Mesothelial cell of epicardium (in vitro differentiated cells): ENCODE data around the gene HTRA1. TPM values are rescaled to one million over a fixed set of nuclear protein-coding genes. Genes with fewer than 3 reads are reported as not detected.
A peak's percentile ranks its signal among the peaks of the same experiment; 100 is the strongest.

Experiments used
- DNase-seq, 2 experiments: peaks; one replicate each; pipeline ENCODE4 v3.0.0; 2021; ENCODE audit warnings: low spot score in 2 of 2; ENCODE audit not compliant: unreplicated experiment in 2 of 2
- H3K27ac Mint-ChIP-seq: 2 replicates; pipeline ENCODE4 v1.8.0; 2021; ENCODE audit warnings: mixed read lengths
- H3K27me3 Mint-ChIP-seq: 2 replicates; pipeline ENCODE4 v1.8.0; 2021; ENCODE audit warnings: low read depth, mixed read lengths
- H3K36me3 Mint-ChIP-seq: 2 replicates; pipeline ENCODE4 v1.8.0; 2021; ENCODE audit warnings: mixed read lengths
- H3K4me1 Mint-ChIP-seq: 2 replicates; pipeline ENCODE4 v1.8.0; 2021; ENCODE audit warnings: mixed read lengths
- H3K4me3 Mint-ChIP-seq: 2 replicates; pipeline ENCODE4 v1.8.0; 2021; ENCODE audit warnings: mild to moderate bottlenecking, moderate library complexity, mixed read lengths
- H3K9me3 Mint-ChIP-seq: 2 replicates; pipeline ENCODE4 v1.8.0; 2021; ENCODE audit warnings: mixed read lengths
- CTCF ChIP-seq: fragments of 200-600 bp; sonication (generic); IDR thresholded peaks from one replicate; pipeline ENCODE4 v1.5.0; 2021; ENCODE audit warnings: antibody characterized with exemption; ENCODE audit not compliant: unreplicated experiment
- total RNA-seq: library from RNA; stranded (reverse); gene quantifications from 3 replicates; pipeline ENCODE4 v1.2.1, GENCODE V29; 2021

The HTRA1 gene
- total RNA-seq, 1 donor from 2014 or later: 12.2 TPM

DNA sequence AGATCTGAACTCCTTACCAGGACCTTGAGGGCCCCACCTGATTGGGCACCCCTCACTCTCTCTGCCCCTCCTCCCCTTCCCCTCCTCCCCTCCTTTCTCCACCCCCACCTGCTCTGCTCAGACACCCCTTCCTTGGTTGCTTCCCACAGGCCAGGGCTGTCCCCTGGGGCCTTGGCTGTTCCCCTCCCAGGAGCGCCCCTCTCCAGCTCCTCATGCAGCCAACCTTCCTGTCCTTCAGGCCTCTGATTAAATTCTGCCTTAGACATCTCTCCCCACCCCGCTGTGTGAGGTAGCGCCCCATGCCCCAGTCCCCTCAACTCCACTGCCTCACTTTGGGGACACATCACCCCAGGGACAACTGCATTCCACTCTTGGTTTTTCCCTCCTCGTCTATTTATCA lies 32.4 kb downstream of the HTRA1 start:
- Mint-ChIP-seq H3K4me1 (peaks cover 43% of the 10 kb centered on the region), H3K4me3 (no peak overlapping the region), H3K27ac (no peak overlapping the region), H3K36me3 (no peaks in the 10 kb centered on the region), H3K9me3 (peaks cover 3% of the 10 kb centered on the region), H3K27me3 (no peaks in the 10 kb centered on the region)
- DNase-seq: no peak
- TF ChIP-seq CTCF: no peak

DNA sequence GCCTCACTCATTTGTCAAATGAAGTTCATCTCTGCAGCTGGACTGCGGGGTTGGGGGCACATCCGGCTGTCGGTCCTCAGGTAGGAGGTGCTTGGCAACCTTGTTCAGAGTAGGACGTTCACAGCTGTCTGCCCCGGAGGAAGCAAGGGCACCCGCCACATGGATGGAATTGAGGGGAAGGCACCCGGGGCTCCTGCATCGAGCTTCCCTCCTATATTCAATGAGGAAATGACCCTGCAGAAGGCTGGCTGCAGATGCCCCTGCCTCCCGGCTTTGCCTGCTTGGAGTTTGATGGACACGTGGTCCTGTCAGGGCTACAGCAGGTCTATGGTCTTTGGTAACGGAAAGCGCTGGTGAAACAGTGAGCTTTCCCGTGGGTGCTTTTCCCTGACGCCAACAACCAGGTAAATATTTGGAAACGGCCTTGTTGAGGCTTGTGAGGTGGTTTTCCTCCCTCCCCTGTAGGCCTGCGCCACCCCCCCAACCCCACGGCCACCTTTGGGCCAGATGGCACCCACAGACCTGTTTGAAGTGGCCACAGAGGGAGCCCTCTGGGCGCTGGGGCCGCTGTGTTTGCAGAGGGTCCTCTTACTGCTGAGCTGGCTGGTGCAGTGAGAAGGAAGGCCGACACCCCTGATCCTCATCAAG lies 32.9 kb downstream of the HTRA1 start:
- peaks cover 3% of the 10 kb centered on the region for H3K9me3 Mint-ChIP-seq
- H3K4me3 Mint-ChIP-seq: no peak overlapping the region
- H3K4me1 Mint-ChIP-seq: peaks cover 41% of the 10 kb centered on the region
- DNase-seq: no peak
- H3K36me3 Mint-ChIP-seq: no peaks in the 10 kb centered on the region
- H3K27ac Mint-ChIP-seq: no peak overlapping the region
- no peak for TF ChIP-seq CTCF
- H3K27me3 Mint-ChIP-seq: no peaks in the 10 kb centered on the region

DNA sequence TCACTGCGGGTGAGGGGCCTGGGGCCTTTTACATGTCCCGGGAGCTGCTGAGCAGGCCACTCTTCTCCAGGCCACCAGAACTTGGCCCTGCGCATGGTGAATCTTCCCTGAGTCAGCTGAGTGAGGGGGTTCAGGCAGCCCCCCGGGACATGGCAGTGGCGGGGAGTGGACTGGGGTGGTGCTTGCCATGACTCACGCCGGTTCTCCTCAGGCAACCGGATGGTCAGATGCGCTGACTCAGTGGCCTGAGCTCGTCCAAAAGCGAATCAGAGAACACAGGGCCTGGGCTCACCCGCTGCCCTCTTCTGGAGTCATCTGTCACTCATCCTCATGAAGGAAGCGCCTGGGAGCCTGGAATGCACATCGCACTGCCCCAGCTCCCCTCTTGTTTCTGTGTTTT lies 33.5 kb downstream of the HTRA1 start:
- Mint-ChIP-seq H3K4me1 (peaks cover 45% of the 10 kb centered on the region), H3K9me3 (peaks cover 3% of the 10 kb centered on the region), H3K36me3 (no peaks in the 10 kb centered on the region), H3K27ac (peak overlapping the region; percentile 7), H3K4me3 (no peak overlapping the region), H3K27me3 (no peaks in the 10 kb centered on the region)
- no peak for TF ChIP-seq CTCF
- no peak for DNase-seq

DNA sequence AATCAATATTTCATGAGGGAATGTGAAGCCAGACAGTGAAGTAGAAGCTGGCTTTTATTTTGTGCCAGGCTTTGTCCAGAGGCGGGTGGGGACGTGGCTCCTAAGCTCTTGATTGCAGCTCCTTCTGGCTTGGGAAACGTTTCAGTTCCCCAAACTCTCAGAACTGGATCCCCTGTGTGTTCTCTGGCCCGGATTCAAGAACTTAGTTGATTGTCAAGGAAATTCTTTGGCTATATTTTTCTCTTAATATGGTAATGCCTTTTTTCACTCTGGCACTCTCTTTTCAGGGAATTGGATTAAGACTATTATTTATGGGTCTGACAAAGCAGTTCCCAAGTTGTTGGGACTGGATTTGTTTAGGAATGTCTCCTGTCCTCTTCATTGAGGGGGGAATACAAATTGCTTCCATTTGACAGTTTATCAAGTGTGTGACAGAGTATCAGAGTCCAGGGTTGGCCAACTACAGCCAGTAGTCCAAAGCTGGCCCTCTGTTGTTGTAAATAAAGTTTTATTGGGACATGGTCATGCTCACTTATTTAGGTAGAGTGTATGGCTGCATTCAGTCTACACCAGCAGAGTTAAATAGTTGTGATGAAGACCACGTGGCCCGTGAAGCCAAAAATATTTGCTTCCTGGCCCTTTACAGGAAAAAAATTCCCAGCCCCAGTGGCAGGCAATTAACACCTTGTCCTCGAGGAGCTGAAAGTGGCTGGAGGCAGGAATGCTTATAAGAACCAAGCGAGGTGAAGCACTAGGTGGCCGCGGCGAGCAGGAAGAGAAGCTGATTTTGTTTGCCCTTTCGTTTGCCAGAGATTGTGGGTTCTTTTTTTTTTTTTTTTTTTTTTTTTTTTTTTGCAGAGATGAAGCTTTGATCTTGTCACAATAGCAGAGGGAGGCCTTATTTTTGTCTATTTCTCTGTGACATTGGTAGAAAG lies 34.3 kb downstream of the HTRA1 start:
- Mint-ChIP-seq H3K27me3 (no peaks in the 10 kb centered on the region), H3K9me3 (peaks cover 3% of the 10 kb centered on the region), H3K36me3 (no peaks in the 10 kb centered on the region), H3K27ac (peak overlapping the region; percentile 7), H3K4me1 (peaks cover 48% of the 10 kb centered on the region), H3K4me3 (no peak overlapping the region)
- TF ChIP-seq CTCF: no peak
- no peak for DNase-seq

GRCh38 chr10:122497241-122497640 lies 35.9 kb downstream of the HTRA1 start:
- Mint-ChIP-seq H3K36me3 (no peaks in the 10 kb centered on the region), H3K4me1 (peaks cover 40% of the 10 kb centered on the region), H3K27ac (no peak overlapping the region), H3K4me3 (no peak overlapping the region), H3K27me3 (no peaks in the 10 kb centered on the region), H3K9me3 (peaks cover 3% of the 10 kb centered on the region)
- DNase-seq: no peak
- TF ChIP-seq CTCF: no peak
